Urinary bladder (tissue), 4 donors: ENCODE measurements around the gene ADPRH. TPM values are rescaled to one million over a fixed set of nuclear protein-coding genes. Genes with fewer than 3 reads are reported as not detected.

ENCODE experiments used
- DNase-seq: peaks from one replicate; pipeline ENCODE4 v3.0.0-alpha.2; 2015; ENCODE audit errors: extremely low spot score
- H3K27ac ChIP-seq: one replicate; pipeline ENCODE4 v1.5.1; 2013; ENCODE audit warnings: low read depth, mild to moderate bottlenecking, moderate library complexity
- H3K36me3 ChIP-seq: one replicate; pipeline ENCODE4 v1.6.1; 2013; ENCODE audit warnings: mild to moderate bottlenecking, moderate library complexity; ENCODE audit not compliant: insufficient read depth
- H3K4me1 ChIP-seq: one replicate; pipeline ENCODE4 v1.6.1; 2013; ENCODE audit warnings: mild to moderate bottlenecking, moderate library complexity; ENCODE audit not compliant: insufficient read depth
- H3K4me3 ChIP-seq: one replicate; pipeline ENCODE4 v1.5.1; 2013; ENCODE audit warnings: low read depth, low read length
- WGBS: extraction: QIAGEN DNeasy Blood & Tissue Kit; methylation state at CpG from one replicate; pipeline ENCODE4 v1.1.7; 2013; 5-methylcytosine and 5-hydroxymethylcytosine counted together
- polyA plus RNA-seq: library from polyadenylated mRNA; stranded (reverse); fragments of 200-250 nt; gene quantifications from one replicate; pipeline ENCODE4 v1.2.3, GENCODE V29; 2013
- total RNA-seq: library from RNA; depleted of rRNA; stranded (reverse); fragments of >200 nt; gene quantifications from one replicate; pipeline ENCODE4 v1.2.3, GENCODE V29; 2014
- donor health status: healthy with polysubstance abuse.
- donor health status: healthy.

The ADPRH gene
- total RNA-seq (3.0 TPM), polyA plus RNA-seq (13.0 TPM)

DNA sequence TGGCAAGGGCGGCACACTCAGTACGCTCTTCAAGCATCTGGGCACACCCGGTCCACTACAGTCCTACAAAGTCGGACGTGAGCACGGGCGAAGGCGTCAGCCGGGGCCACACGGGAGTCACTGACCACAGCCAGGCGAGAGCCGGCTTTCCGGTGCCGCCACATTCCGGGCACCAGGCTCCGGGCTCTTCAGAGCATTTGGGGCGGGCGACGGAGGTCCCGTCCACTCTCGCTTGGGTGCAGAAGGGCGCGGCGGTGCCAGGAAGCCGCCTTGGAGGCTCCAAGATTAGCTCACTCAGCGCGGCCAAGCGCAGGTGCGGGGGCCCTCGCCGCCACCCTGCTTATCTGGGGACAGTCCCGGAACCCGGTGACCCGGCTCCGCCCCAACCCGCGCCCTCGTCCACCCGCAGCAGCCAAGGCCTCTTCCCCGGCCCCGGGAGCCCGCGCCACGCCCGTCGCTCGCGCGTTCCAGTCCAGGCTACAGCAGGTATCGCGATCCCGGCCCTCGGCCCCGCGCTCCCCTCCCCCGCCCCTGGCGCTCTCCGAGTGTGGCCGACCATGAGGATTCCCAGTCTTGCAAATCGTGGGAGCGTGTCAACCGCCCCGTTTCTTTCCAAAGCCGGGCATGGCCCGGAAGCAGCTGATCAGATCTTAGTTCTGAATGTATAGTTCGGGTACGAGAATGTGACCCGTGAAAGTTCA, at the start of gene ADPRH:
ADPRH (plus strand) TSS at position 127 of the 701 bp plus-strand sequence. CDS start 2,678 bp downstream, outside the sequence.
- peak within 1 kb of the TSS; percentile 38 for H3K27ac ChIP-seq
- under 1% methylated on average over 68 of the region's 68 CpGs for WGBS
- H3K4me1 ChIP-seq, result no peaks in the 10 kb centered on the region
- H3K36me3 ChIP-seq, result no peaks in the 10 kb centered on the region
- DNase-seq, result peak; percentile 31
- H3K4me3 ChIP-seq, result peak within 1 kb of the TSS; percentile 60

DNA sequence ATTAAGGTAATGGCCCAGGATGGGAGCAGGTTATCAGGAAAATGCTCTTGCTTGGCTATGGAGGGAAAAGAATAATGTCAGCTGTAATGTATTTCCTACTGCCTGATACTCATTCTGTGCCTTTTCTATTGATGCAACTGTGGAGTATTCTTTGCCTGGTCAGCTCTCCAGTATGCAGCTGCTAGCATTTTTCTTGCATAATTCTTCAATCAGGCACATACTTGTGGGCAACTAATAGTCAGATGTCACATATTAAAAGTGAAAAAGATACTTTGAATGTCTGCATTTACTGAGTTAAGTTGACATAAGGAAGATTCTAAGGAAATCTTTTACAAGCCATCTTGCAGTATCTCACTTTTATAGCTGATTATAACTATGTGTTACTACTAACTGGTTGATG, 49.4 kb upstream of the ADPRH start:
- DNase-seq, result no peak
- Histone ChIP-seq H3K4me1 (no peaks in the 10 kb centered on the region), H3K27ac (no peak overlapping the region), H3K4me3 (no peak overlapping the region), H3K36me3 (no peaks in the 10 kb centered on the region)

DNA sequence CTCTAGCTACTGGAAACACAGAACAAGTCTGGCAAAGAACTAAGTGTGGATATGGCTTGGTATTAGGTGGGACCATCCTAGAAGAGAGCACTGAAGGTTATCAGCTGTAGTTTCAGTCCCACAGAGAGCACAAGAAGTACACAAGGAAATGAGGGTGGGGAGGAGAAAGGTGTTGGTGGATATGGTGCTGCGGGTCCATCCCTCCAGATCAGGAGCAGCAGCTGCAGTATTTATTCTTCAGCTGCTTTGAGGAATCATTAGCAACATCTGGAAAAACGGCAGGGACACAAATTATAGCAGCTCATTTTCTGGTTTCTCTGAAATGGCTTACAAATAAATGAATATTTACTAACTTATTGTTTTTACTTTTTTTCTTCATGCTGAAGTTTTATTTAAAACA, 48.8 kb upstream of the ADPRH start:
- Histone ChIP-seq H3K36me3 (no peaks in the 10 kb centered on the region), H3K4me1 (no peaks in the 10 kb centered on the region), H3K27ac (no peak overlapping the region), H3K4me3 (no peak overlapping the region)
- no peak for DNase-seq
- 60% methylated on average over 2 of the region's 2 CpGs for WGBS

DNA sequence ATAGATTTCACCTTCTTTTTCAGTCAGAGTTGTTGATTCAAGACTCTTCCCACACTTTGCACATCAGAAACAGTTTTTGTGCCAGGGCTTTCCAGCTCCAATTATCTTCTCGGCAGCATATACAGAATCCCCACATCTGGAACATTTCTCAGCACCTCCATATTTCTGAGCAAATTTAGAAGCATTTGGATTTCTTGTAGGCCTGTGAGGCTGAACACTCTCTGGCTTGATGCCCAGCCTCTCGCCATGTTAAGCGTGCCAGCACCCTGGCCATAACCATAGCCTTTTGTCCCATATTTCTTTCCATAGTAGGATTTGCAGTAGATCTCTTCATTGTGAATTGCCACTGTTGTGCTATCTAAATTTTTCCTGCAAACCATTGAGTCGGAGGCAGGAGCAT, 48.1 kb upstream of the ADPRH start:
- no peak for DNase-seq

DNA sequence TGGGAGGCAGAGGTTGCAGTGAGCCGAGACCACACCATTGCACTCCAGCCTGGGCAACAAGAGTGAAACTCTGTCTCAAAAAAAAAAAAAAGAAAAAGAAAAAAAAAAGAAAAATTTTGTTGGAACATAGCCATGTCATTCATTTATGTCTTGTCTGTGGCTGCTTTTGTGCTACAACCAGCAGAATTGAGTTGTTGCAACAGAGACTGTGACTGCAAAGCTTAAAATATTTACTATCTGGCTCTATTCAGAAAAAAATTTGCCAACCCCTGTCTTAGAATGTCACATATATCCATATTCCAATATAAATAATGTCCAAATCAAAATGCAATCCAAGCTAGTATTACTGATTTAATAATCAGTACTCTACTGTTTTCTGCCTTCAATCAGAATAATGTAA, 45.0 kb upstream of the ADPRH start:
- WGBS, result 95% methylated on average over 1 of the region's 1 CpG
- no peak overlapping the region for H3K4me3 ChIP-seq
- DNase-seq, result no peak
- no peaks in the 10 kb centered on the region for H3K4me1 ChIP-seq
- no peaks in the 10 kb centered on the region for H3K36me3 ChIP-seq
- H3K27ac ChIP-seq, result no peak overlapping the region

More for the DNA sequence above, 48.1 kb upstream of the ADPRH start:
- Histone ChIP-seq H3K27ac (no peak overlapping the region), H3K36me3 (no peaks in the 10 kb centered on the region), H3K4me3 (no peak overlapping the region), H3K4me1 (no peaks in the 10 kb centered on the region)
- WGBS, result 65% methylated on average over 4 of the region's 4 CpGs

DNA sequence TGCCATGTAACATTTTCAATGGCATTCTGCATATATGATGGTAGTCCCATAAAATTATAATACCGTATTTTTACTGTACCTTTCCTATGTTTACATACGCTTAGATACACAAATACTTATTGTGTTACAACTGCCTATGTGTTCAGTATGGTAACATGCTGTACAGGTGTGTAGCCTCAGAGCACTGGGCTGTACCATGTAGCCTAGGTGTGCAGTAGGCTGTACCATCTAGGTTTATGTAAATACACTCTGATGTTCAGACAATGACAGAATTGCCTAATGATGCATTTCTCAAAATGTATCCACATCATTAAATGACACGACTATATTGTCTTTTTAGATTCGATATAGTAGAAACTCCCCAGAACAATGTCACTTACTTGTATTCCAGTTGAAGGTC, 42.5 kb upstream of the ADPRH start:
- WGBS, result 92% methylated on average over 4 of the region's 4 CpGs
- Histone ChIP-seq H3K4me1 (no peaks in the 10 kb centered on the region), H3K4me3 (no peak overlapping the region), H3K27ac (no peak overlapping the region), H3K36me3 (no peaks in the 10 kb centered on the region)
- DNase-seq, result no peak

DNA sequence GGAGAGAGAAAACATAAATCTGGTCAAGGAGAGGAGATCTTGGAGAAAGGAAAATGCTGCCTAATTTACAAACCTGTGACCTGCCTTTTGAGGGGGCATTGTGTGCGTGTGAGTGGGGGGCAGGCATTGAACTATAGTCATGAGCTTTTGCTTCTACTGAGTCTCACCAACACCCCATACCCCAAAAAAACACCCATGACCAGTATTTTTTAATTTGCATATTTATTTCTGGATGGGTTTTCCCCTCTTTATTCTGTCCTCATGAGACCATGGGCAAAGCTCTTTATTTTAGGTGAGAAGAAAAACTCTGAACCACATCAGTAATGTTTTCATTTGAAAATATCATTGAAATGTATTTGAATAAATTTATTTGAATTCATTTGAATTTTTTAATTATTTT, 40.5 kb upstream of the ADPRH start:
- no peaks in the 10 kb centered on the region for H3K4me1 ChIP-seq
- WGBS, result 87% methylated on average over 1 of the region's 1 CpG
- no peak for DNase-seq
- H3K36me3 ChIP-seq, result no peaks in the 10 kb centered on the region
- no peak overlapping the region for H3K27ac ChIP-seq
- no peak overlapping the region for H3K4me3 ChIP-seq

DNA sequence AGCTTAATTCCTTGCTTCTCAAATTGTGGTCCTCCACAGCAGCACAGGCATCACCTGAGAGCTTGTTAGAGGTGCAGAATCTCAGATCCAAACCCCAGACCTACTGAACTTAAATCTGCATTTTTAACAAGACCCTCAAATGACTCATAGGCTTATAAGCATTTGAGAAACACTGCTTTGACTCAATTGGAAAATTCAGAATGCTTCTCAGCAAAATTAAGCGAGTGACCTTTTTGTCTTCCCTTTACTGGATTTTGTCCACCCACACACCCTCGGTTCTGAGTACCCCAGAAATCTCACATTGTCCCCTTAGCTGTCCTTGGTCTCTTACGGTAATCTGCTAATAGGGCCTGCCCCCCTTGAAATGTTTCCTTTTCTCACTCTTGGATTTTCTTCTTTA, 37.7 kb upstream of the ADPRH start:
- DNase-seq, result no peak
- H3K4me1 ChIP-seq, result no peaks in the 10 kb centered on the region
- H3K4me3 ChIP-seq, result no peak overlapping the region
- 84% methylated on average over 3 of the region's 3 CpGs for WGBS
- H3K36me3 ChIP-seq, result no peaks in the 10 kb centered on the region
- H3K27ac ChIP-seq, result no peak overlapping the region

DNA sequence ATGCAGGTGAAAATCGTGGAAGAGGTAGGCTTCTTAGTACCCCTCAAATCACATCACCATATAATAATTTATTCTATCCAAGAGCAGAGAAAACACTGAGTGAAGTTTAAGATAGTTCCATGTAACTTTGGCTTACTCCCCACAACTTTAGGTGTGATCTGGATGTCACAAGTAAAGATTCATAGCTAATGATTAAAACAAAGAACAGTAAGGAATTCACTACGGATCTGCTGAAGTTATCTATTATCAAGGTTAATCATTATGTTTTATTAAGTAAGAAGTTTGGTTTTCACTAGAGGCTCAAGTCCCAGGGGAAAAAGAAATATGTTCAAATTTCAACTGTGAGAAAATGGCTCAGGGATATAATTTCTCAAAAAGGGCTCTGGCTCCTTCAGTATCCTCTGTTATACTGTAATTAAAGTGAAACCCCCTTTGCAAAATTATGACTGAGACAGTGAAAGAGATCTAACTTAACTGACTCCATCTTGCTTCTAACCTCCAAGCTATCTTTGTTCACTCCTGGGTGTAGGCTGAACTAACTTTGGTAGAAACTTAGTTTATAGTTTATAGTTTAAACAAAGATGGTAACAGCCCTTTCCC, 37.0 kb upstream of the ADPRH start:
- Histone ChIP-seq H3K27ac (no peak overlapping the region), H3K4me1 (no peaks in the 10 kb centered on the region), H3K4me3 (no peak overlapping the region), H3K36me3 (no peaks in the 10 kb centered on the region)
- 76% methylated on average over 2 of the region's 2 CpGs for WGBS
- DNase-seq, result no peak

DNA sequence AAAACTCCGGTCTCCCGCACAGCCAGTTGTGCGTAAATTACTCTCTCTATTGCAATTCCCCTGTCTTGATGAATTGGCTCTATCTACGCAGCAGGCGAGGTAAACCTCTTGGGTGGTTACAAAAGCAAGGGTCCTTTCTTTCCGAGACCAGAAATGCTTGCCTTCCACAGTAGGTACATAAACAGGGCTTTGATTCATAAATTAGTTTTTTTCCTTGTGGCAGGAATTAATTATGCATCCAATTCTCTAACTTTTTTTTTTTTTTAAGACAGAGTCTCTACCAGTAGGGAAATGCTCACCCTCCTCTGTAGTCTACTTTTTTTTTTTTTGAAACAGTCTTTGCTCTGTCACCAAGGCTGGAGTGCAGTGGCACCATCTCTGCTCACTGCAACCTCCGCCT, 36.1 kb upstream of the ADPRH start:
- no peak overlapping the region for H3K27ac ChIP-seq
- no peaks in the 10 kb centered on the region for H3K36me3 ChIP-seq
- no peak for DNase-seq
- WGBS, result 91% methylated on average over 7 of the region's 7 CpGs
- H3K4me3 ChIP-seq, result no peak overlapping the region
- H3K4me1 ChIP-seq, result no peaks in the 10 kb centered on the region

DNA sequence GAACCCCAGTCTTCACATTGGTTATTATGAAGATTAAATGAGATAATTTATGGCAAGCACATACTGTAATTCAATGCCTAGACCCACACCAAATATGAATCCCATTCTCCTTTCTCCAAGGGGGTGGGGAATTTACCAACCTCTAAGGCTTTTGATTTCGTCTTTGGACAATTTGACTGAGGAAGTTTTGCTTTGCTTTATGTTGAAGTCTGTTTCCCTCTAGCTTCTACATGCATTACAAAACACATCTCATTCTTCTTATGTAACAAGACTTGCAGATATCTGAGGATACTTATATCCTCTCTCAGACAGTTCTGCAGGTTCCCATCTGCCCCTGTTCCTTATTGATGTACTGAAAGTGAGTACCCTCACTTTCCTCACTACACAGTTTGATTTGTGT, 32.1 kb upstream of the ADPRH start:
- 72% methylated on average over 1 of the region's 1 CpG for WGBS
- no peak overlapping the region for H3K27ac ChIP-seq
- no peak for DNase-seq
- H3K4me1 ChIP-seq, result no peaks in the 10 kb centered on the region
- no peaks in the 10 kb centered on the region for H3K36me3 ChIP-seq
- no peak overlapping the region for H3K4me3 ChIP-seq

DNA sequence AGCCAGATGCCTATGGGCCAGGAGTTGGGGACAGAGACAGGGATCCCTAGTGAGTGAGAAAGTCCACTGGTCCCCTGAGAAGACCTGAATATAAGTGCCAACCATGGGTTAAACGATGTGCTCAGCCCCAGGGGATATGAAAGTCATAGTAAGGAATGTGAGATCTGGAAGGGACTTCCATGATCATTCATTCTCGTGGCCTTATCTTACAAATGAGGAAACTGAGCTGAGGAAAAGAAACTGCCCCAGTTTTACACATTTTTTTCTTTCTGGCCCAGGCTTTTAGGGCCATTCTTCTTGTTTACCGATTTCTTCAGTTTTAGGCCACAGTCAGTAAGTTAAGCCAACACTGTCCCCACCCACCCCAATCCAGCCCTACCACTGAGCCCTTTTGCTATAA, 31.0 kb upstream of the ADPRH start:
- no peak for DNase-seq
- WGBS, result 48% methylated on average over 3 of the region's 3 CpGs
- H3K4me1 ChIP-seq, result no peaks in the 10 kb centered on the region
- H3K27ac ChIP-seq, result no peak overlapping the region
- no peaks in the 10 kb centered on the region for H3K36me3 ChIP-seq
- no peak overlapping the region for H3K4me3 ChIP-seq

DNA sequence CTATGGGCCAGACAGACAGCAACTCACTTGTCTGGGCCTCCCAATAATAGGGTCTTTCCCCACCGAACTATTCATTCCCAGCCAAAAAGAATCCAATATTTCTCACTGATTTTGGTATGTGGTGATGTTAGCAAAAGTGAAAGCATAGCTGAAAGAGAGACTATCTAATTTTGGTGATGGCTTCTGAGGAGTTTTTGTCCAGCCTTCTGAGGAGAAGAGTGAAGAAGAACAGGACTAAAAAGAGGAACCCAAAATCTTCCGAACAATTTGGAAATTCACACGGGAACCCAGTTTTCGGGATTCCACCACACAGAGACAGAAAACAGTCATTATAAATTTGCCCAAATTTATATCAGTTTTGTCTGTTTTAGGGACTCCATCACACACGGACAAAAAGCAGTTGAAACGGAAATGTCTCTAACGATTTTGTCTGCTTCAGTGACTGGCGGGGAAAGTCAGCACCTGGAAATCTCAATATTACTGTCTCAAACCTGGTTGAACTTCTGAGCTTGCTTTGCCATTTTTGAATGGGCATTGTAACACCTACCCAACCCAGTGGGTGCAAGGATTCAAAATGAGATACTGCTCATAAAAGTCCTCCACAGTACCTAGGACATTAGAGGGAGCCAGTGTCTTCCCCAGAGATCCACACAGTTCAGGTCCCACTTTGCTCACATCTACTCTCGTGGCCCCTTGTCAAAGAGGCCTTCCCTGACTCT, 28.9 kb upstream of the ADPRH start:
- WGBS, result 94% methylated on average over 9 of the region's 9 CpGs

DNA sequence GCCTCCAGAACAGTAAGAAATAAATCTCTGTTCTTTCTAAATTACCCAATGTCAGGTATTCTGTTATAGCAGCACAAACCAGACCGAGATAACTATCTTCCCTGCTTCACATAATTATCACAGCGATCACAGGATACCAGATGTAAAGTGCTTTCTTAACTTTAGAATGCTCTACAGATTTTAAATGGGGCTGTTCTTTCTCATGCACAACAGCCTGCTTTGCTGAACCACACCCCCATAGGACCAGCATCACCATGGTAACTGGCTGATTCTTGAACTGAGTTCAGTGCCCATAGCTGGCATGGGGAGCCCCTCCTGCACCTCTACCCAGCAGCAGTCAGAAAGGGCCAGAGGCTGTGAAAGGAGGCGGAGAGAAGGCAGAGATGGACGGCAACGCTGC, 27.7 kb upstream of the ADPRH start:
- Histone ChIP-seq H3K4me3 (no peak overlapping the region), H3K27ac (no peak overlapping the region), H3K4me1 (no peaks in the 10 kb centered on the region), H3K36me3 (no peaks in the 10 kb centered on the region)
- no peak for DNase-seq
- WGBS, result 88% methylated on average over 5 of the region's 5 CpGs

More for the DNA sequence above, 28.9 kb upstream of the ADPRH start:
- Histone ChIP-seq H3K36me3 (no peaks in the 10 kb centered on the region), H3K4me1 (no peaks in the 10 kb centered on the region), H3K4me3 (no peak overlapping the region), H3K27ac (no peak overlapping the region)
- no peak for DNase-seq
